Effector memory CD4-positive, alpha-beta T cell (primary cell): ENCODE data around the gene PHACTR4.
A peak's percentile ranks its signal among the peaks of the same experiment; 100 is the strongest.
"Not testable (repeated sequence)": the region's sequence is repeated elsewhere in the genome, so short reads cannot be mapped to it uniquely, and the experiment has no call there.

Source experiments
- DNase-seq, 3 donors: peaks; one replicate each; pipeline ENCODE4 v3.0.0-alpha.2; 2020
- H3K27ac ChIP-seq: 2 replicates; pipeline ENCODE4 v1.7.0; 2013; ENCODE audit warnings: mild to moderate bottlenecking, low read length, moderate library complexity; ENCODE audit not compliant: insufficient read depth, poor library complexity, severe bottlenecking
- H3K27me3 ChIP-seq: replicated peaks from 2 replicates; pipeline ENCODE4 v1.7.0; 2013; ENCODE audit warnings: mild to moderate bottlenecking, low read length; ENCODE audit not compliant: insufficient read depth, control insufficient read depth, poor library complexity, severe bottlenecking
- H3K36me3 ChIP-seq: 2 replicates; pipeline ENCODE4 v1.7.0; 2013; ENCODE audit warnings: mild to moderate bottlenecking, low read length, moderate library complexity; ENCODE audit not compliant: control insufficient read depth, insufficient read depth
- H3K4me1 ChIP-seq: 2 replicates; pipeline ENCODE4 v1.7.0; 2013; ENCODE audit warnings: low read length, mild to moderate bottlenecking; ENCODE audit not compliant: control insufficient read depth, insufficient read depth, poor library complexity, severe bottlenecking
- H3K4me3 ChIP-seq: 2 replicates; pipeline ENCODE4 v1.7.0; 2013; ENCODE audit warnings: low read length, low read depth, mild to moderate bottlenecking; ENCODE audit not compliant: insufficient read depth, poor library complexity, severe bottlenecking
- H3K9me3 ChIP-seq: 2 replicates; pipeline ENCODE4 v1.7.0; 2013; ENCODE audit warnings: mild to moderate bottlenecking, low read length, moderate library complexity; ENCODE audit not compliant: control insufficient read depth

The PHACTR4 gene

GRCh38 chr1:28479497-28479896 is 110.0 kb downstream of the PHACTR4 start:
- H3K9me3 ChIP-seq, DNase-seq, H3K4me1 ChIP-seq, H3K27me3 ChIP-seq, H3K4me3 ChIP-seq, H3K27ac ChIP-seq: not testable (repeated sequence)
- H3K36me3 ChIP-seq, result peaks cover 24% of the 10 kb centered on the region

GRCh38 chr1:28480308-28480707 is 110.8 kb downstream of the PHACTR4 start:
- Histone ChIP-seq H3K27ac (no peak overlapping the region), H3K4me1 (no peaks in the 10 kb centered on the region), H3K27me3 (no peaks in the 10 kb centered on the region), H3K4me3 (no peak overlapping the region), H3K36me3 (peaks cover 24% of the 10 kb centered on the region), H3K9me3 (no peaks in the 10 kb centered on the region)
- DNase-seq, result no peak

- no peak overlapping the region for H3K4me3 ChIP-seq
- peaks cover 24% of the 10 kb centered on the region for H3K36me3 ChIP-seq
- no peaks in the 10 kb centered on the region for H3K27me3 ChIP-seq
- no peak overlapping the region for H3K27ac ChIP-seq
- no peaks in the 10 kb centered on the region for H3K9me3 ChIP-seq
- no peak for DNase-seq
- H3K4me1 ChIP-seq, result no peaks in the 10 kb centered on the region
Measured at GRCh38 chr1:28482138-28482537, 112.6 kb downstream of the PHACTR4 start.

- Histone ChIP-seq H3K4me1 (no peaks in the 10 kb centered on the region), H3K4me3 (no peak overlapping the region), H3K9me3 (no peaks in the 10 kb centered on the region), H3K36me3 (peaks cover 24% of the 10 kb centered on the region), H3K27ac (no peak overlapping the region), H3K27me3 (no peaks in the 10 kb centered on the region)
- no peak for DNase-seq
Measured at GRCh38 chr1:28482702-28483101, 113.2 kb downstream of the PHACTR4 start.

GRCh38 chr1:28494737-28495136 is 125.2 kb downstream of the PHACTR4 start:
- Histone ChIP-seq H3K4me1 (no peaks in the 10 kb centered on the region), H3K27me3 (no peaks in the 10 kb centered on the region), H3K9me3 (no peaks in the 10 kb centered on the region), H3K4me3 (no peak overlapping the region), H3K36me3 (peaks cover 16% of the 10 kb centered on the region), H3K27ac (no peak overlapping the region)
- DNase-seq, result no peak

GRCh38 chr1:28499553-28499952 is 130.0 kb downstream of the PHACTR4 start:
- H3K27me3 ChIP-seq, result no peaks in the 10 kb centered on the region
- DNase-seq, result no peak
- no peaks in the 10 kb centered on the region for H3K4me1 ChIP-seq

GRCh38 chr1:28501925-28502324 is 132.4 kb downstream of the PHACTR4 start:
- Histone ChIP-seq H3K9me3 (no peaks in the 10 kb centered on the region), H3K4me3 (no peak overlapping the region), H3K27me3 (no peaks in the 10 kb centered on the region), H3K4me1 (no peaks in the 10 kb centered on the region), H3K36me3 (no peaks in the 10 kb centered on the region), H3K27ac (no peak overlapping the region)
- no peak for DNase-seq

More at GRCh38 chr1:28499553-28499952, 130.0 kb downstream of the PHACTR4 start:
- Histone ChIP-seq H3K4me3 (no peak overlapping the region), H3K36me3 (peaks cover 5% of the 10 kb centered on the region), H3K9me3 (no peaks in the 10 kb centered on the region), H3K27ac (no peak overlapping the region)

- H3K9me3 ChIP-seq, result no peaks in the 10 kb centered on the region
- no peak overlapping the region for H3K27ac ChIP-seq
- H3K4me3 ChIP-seq, result no peak overlapping the region
- H3K27me3 ChIP-seq, result no peaks in the 10 kb centered on the region
- H3K36me3 ChIP-seq, result no peaks in the 10 kb centered on the region
- no peak for DNase-seq
- peaks cover 10% of the 10 kb centered on the region for H3K4me1 ChIP-seq
Measured at GRCh38 chr1:28503117-28503516, 133.6 kb downstream of the PHACTR4 start.

GRCh38 chr1:28505406-28506187 is 136.1 kb downstream of the PHACTR4 start, which contains the start of gene RCC1:
RCC1 (plus strand) TSS chr1:28506043; CDS start chr1:28529867, 23,824 bp downstream.
- no peaks in the 10 kb centered on the region for H3K27me3 ChIP-seq
- H3K9me3 ChIP-seq, result no peaks in the 10 kb centered on the region
- peaks cover 35% of the 10 kb centered on the region for H3K4me1 ChIP-seq
- H3K27ac ChIP-seq, result peak within 1 kb of the TSS; percentile 78
- peak; percentile 93 to 94 (median 93) for DNase-seq
- peak within 1 kb of the TSS; percentile 79 for H3K4me3 ChIP-seq
- peaks cover 10% of the 10 kb centered on the region for H3K36me3 ChIP-seq

- Histone ChIP-seq H3K36me3 (peaks cover 14% of the 10 kb centered on the region), H3K4me3 (peak overlapping the region; percentile 79), H3K4me1 (peaks cover 43% of the 10 kb centered on the region), H3K27me3 (no peaks in the 10 kb centered on the region), H3K9me3 (no peaks in the 10 kb centered on the region), H3K27ac (peak overlapping the region; percentile 78)
- DNase-seq, result no peak
Measured at GRCh38 chr1:28506907-28507246, 137.3 kb downstream of the PHACTR4 start.
